ENCODE results near the gene PRKCE. TPM values are rescaled to one million over a fixed set of nuclear protein-coding genes. Genes with fewer than 3 reads are reported as not detected.
A peak's percentile ranks its signal among the peaks of the same experiment; 100 is the strongest.

Gene PRKCE
- total RNA-seq: 10 to 100 TPM in 4 of 6 experiments, 1 to 10 TPM in 2; 5.2 to 18.8 (median 11.0) TPM
- long read RNA-seq: 0 reads

DNA sequence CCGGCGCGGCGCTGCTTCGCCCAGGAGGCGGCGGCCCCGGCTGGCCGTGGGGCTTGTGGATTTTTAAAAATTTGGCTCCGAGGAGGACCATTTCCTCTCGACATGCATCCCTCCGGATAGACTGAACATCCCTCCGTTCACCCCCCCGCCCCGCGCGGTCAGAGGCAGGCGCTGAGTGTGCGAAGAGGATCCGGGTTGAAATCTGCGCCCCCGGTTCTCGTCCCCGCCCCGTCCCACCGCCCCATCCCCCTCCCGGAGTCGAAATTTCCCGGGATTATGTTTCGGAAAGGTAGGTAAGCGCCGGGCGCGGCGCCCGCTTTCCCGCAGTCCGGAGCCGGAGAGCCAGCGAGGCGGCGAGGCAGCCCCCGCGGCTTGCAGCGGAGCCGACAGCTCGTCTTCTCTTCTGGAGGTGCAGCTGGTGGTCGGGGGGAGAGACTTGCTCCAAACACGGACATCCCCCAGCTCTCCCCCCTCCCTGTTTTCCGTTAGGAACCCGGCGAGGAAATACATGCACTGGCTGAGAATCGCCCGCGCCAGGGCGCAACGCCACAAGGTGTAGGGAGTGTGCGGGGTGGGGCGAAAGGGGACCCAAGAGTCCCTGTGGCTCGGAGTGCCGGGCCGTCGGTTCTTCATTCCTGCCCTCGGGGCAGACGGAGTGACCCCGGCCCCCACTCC is at the start of gene PRKCE:
Gene PRKCE (plus strand): TSS at position 261 of the 675 bp plus-strand sequence.
- ATAC-seq (peak; percentile 18 to 28 (median 20)), DNase-seq (peak; percentile 73 to 78 (median 74))
- Histone ChIP-seq H3K27me3 (no peaks in the 10 kb centered on the region), H3K27ac (peak within 1 kb of the TSS; percentile 99 to 100 (median 99)), H3K9me3 (no peaks in the 10 kb centered on the region), H3K4me3 (peak within 1 kb of the TSS; percentile 65 to 92 (median 72)), H3K36me3 (no peaks in the 10 kb centered on the region), H3K4me1 (peaks cover 0 to 17% (median 0%) of the 10 kb centered on the region in 4 donors)
- intact Hi-C loops (cut with DNase I): no loop called here
- TF ChIP-seq POLR2A (IDR thresholded peaks at IDR 0.05) (no peak), CTCF (IDR thresholded peaks at IDR 0.05) (no peak)
- WGBS (ENCODE audit: insufficient coverage, low coverage, low lambda C conversion rate, missing lambda C conversion rate): under 1% methylated on average over 33 of the region's 66 CpGs

DNA sequence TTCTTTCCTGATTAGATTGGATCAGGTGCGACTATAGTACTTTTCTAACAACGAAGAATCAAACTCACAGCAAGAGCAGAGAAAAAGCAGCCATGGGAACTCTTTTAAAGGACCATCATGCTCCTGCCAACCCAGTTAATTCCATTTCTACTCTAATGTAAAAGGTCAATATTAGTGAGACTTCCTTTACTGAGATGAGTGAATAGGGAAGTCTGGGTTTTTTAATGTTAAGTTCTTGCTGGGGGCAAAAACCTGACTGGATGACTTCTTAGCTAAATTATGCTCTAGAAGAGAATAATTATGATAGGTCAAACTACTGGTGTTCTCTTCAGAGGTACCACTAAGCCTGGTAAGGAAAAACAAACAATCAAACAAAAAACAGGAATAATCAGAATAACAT is 48.9 kb upstream of the PRKCE start:
- DNase-seq (no peak), ATAC-seq (no peak)
- no peaks in the 10 kb centered on the region for H3K27me3 ChIP-seq
- no peak overlapping the region for H3K27ac ChIP-seq
- no peaks in the 10 kb centered on the region for H3K9me3 ChIP-seq
- peaks cover 0 to 51% (median 14%) of the 10 kb centered on the region in 4 donors for H3K36me3 ChIP-seq
- H3K4me3 ChIP-seq: no peak overlapping the region
- no peaks in the 10 kb centered on the region for H3K4me1 ChIP-seq
- 93% methylated on average over 2 of the region's 2 CpGs for WGBS (ENCODE audit: insufficient coverage, low coverage, low lambda C conversion rate, missing lambda C conversion rate)
- TF ChIP-seq POLR2A (IDR thresholded peaks at IDR 0.05): no peak
- no peak for TF ChIP-seq CTCF (IDR thresholded peaks at IDR 0.05)
- intact Hi-C loops (cut with DNase I): no loop called here

DNA sequence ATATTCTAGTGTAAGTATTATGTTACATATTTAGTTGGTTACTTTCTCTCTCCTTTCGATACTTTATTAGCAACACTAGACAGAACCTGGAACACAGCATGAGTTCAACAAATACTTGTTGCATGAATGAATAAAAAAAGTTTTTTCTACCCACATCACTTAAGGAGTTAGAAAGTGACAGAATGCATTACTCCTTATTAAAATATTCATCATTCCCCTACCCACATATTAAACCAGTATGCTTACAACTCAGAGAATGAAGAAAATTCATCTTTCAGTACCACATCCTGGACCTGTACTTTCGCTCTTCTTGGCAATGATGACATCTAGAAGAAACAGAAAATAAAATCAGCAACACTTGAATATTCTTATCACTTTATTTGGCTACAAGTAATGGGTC is 46.4 kb upstream of the PRKCE start:
- H3K9me3 ChIP-seq: no peaks in the 10 kb centered on the region
- H3K27me3 ChIP-seq: no peaks in the 10 kb centered on the region
- TF ChIP-seq POLR2A (IDR thresholded peaks at IDR 0.05) (no peak), CTCF (IDR thresholded peaks at IDR 0.05) (no peak)
- H3K27ac ChIP-seq: no peak overlapping the region
- peaks cover 0 to 27% (median 13%) of the 10 kb centered on the region in 4 donors for H3K36me3 ChIP-seq
- DNase-seq (no peak), ATAC-seq (no peak)
- 90% methylated on average over 2 of the region's 2 CpGs for WGBS (ENCODE audit: insufficient coverage, low coverage, low lambda C conversion rate, missing lambda C conversion rate)
- intact Hi-C loops (cut with DNase I): no loop called here
- H3K4me1 ChIP-seq: peaks cover 0 to 7% (median 0%) of the 10 kb centered on the region in 4 donors
- H3K4me3 ChIP-seq: no peak overlapping the region

- Histone ChIP-seq H3K27me3 (no peaks in the 10 kb centered on the region), H3K4me1 (peaks cover 0 to 8% (median 0%) of the 10 kb centered on the region in 4 donors), H3K9me3 (no peaks in the 10 kb centered on the region), H3K4me3 (no peak overlapping the region), H3K36me3 (peaks cover 0 to 10% (median 4%) of the 10 kb centered on the region in 4 donors), H3K27ac (no peak overlapping the region)
- intact Hi-C loops (cut with DNase I): no loop called here
- ATAC-seq (peak in 1 of 4 donors; percentile 2), DNase-seq (no peak)
- no peak for TF ChIP-seq CTCF (IDR thresholded peaks at IDR 0.05)
- no peak for TF ChIP-seq POLR2A (IDR thresholded peaks at IDR 0.05)
- WGBS (ENCODE audit: insufficient coverage, low coverage, low lambda C conversion rate, missing lambda C conversion rate): 75% methylated on average over 1 of the region's 1 CpG
Measured at GRCh38 chr2:45606796-45607195, 44.7 kb upstream of the PRKCE start.
